ENCODE measurements around the gene ATP8B4.

- TF ChIP-seq GABPA (IDR thresholded peaks at IDR 0.05 in 1 of 2, conservative IDR thresholded peaks at IDR 0.05 in 1 of 2) (no peak), TAF1 (conservative IDR thresholded peaks at IDR 0.05) (no peak), CTCF (IDR thresholded peaks at IDR 0.05; ENCODE audit: low read depth, low read length, missing input control) (no peak), ATF3 (IDR thresholded peaks at IDR 0.05) (no peak), SP1 (IDR thresholded peaks at IDR 0.05) (no peak), ZBTB33 (IDR thresholded peaks at IDR 0.05) (no peak), RAD21 (IDR thresholded peaks at IDR 0.05) (no peak), RXRA (IDR thresholded peaks at IDR 0.05) (no peak), EGR1 (IDR thresholded peaks at IDR 0.05; ENCODE audit: low read depth in 2 of 2) (no peak), MAX (IDR thresholded peaks at IDR 0.05) (no peak), FOXA1 (IDR thresholded peaks at IDR 0.05) (no peak)
Measured at GRCh38 chr15:50046867-50047266, 72.2 kb downstream of the ATP8B4 start.

All from liver (tissue), 3 donors.